ENCODE results near the gene MMS22L.

The MMS22L gene

DNA sequence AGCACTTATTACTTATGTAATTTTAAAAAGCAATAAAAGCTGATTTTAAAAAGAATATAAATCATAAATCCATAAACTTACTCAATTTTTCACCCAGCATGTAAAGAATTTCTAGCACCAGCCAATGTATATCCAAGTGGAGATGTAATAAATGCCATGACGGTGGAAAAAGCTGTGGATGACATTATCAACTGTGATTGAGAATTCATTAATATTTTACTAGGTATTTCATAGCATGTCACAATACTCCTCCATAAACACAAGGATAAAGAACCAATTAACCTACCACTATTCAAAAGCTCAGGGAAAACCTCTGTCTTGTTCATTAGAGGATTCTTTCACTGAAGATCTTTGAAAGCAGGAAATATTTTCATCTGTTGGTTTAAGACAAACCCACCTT lies 13.2 kb downstream of the MMS22L start:
- H3K4me3 ChIP-seq (ENCODE audit: low read length, poor library complexity, severe bottlenecking) = no peak overlapping the region
- H3K4me1 ChIP-seq (ENCODE audit: insufficient read depth, low read length, poor library complexity, severe bottlenecking) = peaks cover 11% of the 10 kb centered on the region
- H3K36me3 ChIP-seq (ENCODE audit: insufficient read depth, low read length) = peaks cover 51% of the 10 kb centered on the region
- H3K9me3 ChIP-seq (ENCODE audit: insufficient read depth, low read depth, low read length) = no peaks in the 10 kb centered on the region; the same call in 1 of the 2 replicates
- TF ChIP-seq, protein P1, sequence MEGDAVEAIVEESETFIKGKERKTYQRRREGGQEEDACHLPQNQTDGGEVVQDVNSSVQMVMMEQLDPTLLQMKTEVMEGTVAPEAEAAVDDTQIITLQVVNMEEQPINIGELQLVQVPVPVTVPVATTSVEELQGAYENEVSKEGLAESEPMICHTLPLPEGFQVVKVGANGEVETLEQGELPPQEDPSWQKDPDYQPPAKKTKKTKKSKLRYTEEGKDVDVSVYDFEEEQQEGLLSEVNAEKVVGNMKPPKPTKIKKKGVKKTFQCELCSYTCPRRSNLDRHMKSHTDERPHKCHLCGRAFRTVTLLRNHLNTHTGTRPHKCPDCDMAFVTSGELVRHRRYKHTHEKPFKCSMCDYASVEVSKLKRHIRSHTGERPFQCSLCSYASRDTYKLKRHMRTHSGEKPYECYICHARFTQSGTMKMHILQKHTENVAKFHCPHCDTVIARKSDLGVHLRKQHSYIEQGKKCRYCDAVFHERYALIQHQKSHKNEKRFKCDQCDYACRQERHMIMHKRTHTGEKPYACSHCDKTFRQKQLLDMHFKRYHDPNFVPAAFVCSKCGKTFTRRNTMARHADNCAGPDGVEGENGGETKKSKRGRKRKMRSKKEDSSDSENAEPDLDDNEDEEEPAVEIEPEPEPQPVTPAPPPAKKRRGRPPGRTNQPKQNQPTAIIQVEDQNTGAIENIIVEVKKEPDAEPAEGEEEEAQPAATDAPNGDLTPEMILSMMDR (conservative IDR thresholded peaks at IDR 0.05; ENCODE audit: low read length) = no peak
- no peak for TF ChIP-seq EZH2phosphoT487 (IDR thresholded peaks at IDR 0.05; ENCODE audit: borderline replicate concordance)
- no peak overlapping the region for H2AFZ ChIP-seq (ENCODE audit: low read length)
- H3K9ac ChIP-seq (ENCODE audit: low read depth, low read length, poor library complexity, severe bottlenecking) = no peak overlapping the region
- no peaks in the 10 kb centered on the region for H3F3A ChIP-seq (ENCODE audit: low read depth)
- peaks cover 22% of the 10 kb centered on the region for H3K79me2 ChIP-seq (ENCODE audit: insufficient read depth, low read length)
- H3K4me2 ChIP-seq (ENCODE audit: low read depth, low read length, poor library complexity, severe bottlenecking) = peak overlapping the region; percentile 16
- no peaks in the 10 kb centered on the region for H3K9me2 ChIP-seq (replicated peaks; ENCODE audit: low read depth, low read length)
- peaks cover 19% of the 10 kb centered on the region for H4K20me1 ChIP-seq (ENCODE audit: insufficient read depth, low read length, poor library complexity, severe bottlenecking)
- no peaks in the 10 kb centered on the region for H3K27me3 ChIP-seq (ENCODE audit: insufficient read depth, low read length, poor library complexity, severe bottlenecking)

DNA sequence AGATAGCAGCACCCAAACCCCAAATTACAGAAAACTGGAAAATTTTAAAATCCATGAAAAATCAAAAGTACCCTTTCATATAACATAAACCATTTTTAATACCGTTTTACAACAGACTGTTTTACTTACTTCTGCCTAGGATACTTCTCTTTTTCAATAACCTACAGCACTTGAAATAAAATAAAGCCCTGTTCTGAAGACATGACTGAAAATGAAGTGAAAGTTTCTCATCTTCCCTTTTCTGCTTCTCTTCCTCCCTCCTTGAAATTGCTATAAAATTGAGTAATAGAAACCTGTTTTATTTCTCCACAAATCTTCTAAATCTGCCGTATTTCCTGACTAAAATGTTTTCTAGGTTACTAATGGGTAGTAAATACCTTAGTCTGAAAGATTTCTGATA lies 20.3 kb downstream of the MMS22L start:
- H3K4me3 ChIP-seq (ENCODE audit: low read length, poor library complexity, severe bottlenecking) = no peak overlapping the region
- H3K9me2 ChIP-seq (replicated peaks; ENCODE audit: low read depth, low read length) = no peaks in the 10 kb centered on the region
- H3F3A ChIP-seq (ENCODE audit: low read depth) = no peaks in the 10 kb centered on the region
- H3K9ac ChIP-seq (ENCODE audit: low read depth, low read length, poor library complexity, severe bottlenecking) = no peak overlapping the region
- no peaks in the 10 kb centered on the region for H3K27me3 ChIP-seq (ENCODE audit: insufficient read depth, low read length, poor library complexity, severe bottlenecking)
- no peak overlapping the region for H2AFZ ChIP-seq (ENCODE audit: low read length)
- no peaks in the 10 kb centered on the region for H3K4me1 ChIP-seq (ENCODE audit: insufficient read depth, low read length, poor library complexity, severe bottlenecking)
- TF ChIP-seq, protein P1 (conservative IDR thresholded peaks at IDR 0.05; ENCODE audit: low read length) = no peak
- no peak for TF ChIP-seq EZH2phosphoT487 (IDR thresholded peaks at IDR 0.05; ENCODE audit: borderline replicate concordance)
- no peak overlapping the region for H3K4me2 ChIP-seq (ENCODE audit: low read depth, low read length, poor library complexity, severe bottlenecking)
- no peaks in the 10 kb centered on the region; the same call in 1 of the 2 replicates for H3K9me3 ChIP-seq (ENCODE audit: insufficient read depth, low read depth, low read length)
- peaks cover 60% of the 10 kb centered on the region for H3K36me3 ChIP-seq (ENCODE audit: insufficient read depth, low read length)
- H3K79me2 ChIP-seq (ENCODE audit: insufficient read depth, low read length) = peaks cover 22% of the 10 kb centered on the region
- no peaks in the 10 kb centered on the region for H4K20me1 ChIP-seq (ENCODE audit: insufficient read depth, low read length, poor library complexity, severe bottlenecking)

DNA sequence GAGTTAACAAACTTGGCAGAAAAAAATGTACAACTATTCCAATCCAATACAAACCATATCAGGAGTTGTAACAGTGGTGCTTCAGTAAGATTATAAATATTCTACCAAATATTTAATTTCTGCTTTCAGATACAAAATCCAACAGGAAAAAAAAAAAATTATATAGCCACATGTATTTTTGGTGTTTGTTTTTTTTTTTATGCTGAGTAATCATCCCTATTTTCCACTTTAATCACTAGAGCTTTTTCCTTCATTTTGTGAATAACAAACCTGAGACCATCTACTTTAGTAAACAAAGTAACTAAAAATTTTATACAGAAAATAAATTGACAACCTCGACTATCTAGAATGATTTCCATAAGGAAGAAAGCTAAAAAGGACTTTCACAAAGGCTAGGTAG lies 36.2 kb downstream of the MMS22L start:
- Histone ChIP-seq H2AFZ (ENCODE audit: low read length) (no peak overlapping the region), H3K9me2 (replicated peaks; ENCODE audit: low read depth, low read length) (no peaks in the 10 kb centered on the region), H3K27me3 (ENCODE audit: insufficient read depth, low read length, poor library complexity, severe bottlenecking) (no peaks in the 10 kb centered on the region), H4K20me1 (ENCODE audit: insufficient read depth, low read length, poor library complexity, severe bottlenecking) (no peaks in the 10 kb centered on the region), H3K79me2 (ENCODE audit: insufficient read depth, low read length) (no peaks in the 10 kb centered on the region), H3K4me2 (ENCODE audit: low read depth, low read length, poor library complexity, severe bottlenecking) (no peak overlapping the region), H3K9ac (ENCODE audit: low read depth, low read length, poor library complexity, severe bottlenecking) (no peak overlapping the region), H3K4me3 (ENCODE audit: low read length, poor library complexity, severe bottlenecking) (no peak overlapping the region), H3K4me1 (ENCODE audit: insufficient read depth, low read length, poor library complexity, severe bottlenecking) (no peaks in the 10 kb centered on the region), H3K36me3 (ENCODE audit: insufficient read depth, low read length) (peaks cover 24% of the 10 kb centered on the region; the same call in 1 of the 2 replicates), H3K9me3 (ENCODE audit: insufficient read depth, low read depth, low read length) (no peaks in the 10 kb centered on the region), H3F3A (ENCODE audit: low read depth) (no peaks in the 10 kb centered on the region)
- no peak for TF ChIP-seq EZH2phosphoT487 (IDR thresholded peaks at IDR 0.05; ENCODE audit: borderline replicate concordance)
- TF ChIP-seq, protein P1 (conservative IDR thresholded peaks at IDR 0.05; ENCODE audit: low read length) = no peak
